HG02571 (cell line): ENCODE results near the gene TRPC4AP.
"Not testable (repeated sequence)": the region's sequence is repeated elsewhere in the genome, so short reads cannot be mapped to it uniquely, and the experiment has no call there.

Source experiments
- ATAC-seq: cut with Tn5 transposase; IDR thresholded peaks from one replicate; pipeline ENCODE4 v1.9.1; 2021; ENCODE audit warnings: mild to moderate bottlenecking, moderate library complexity; ENCODE audit not compliant: unreplicated experiment

TRPC4AP gene, protein sequence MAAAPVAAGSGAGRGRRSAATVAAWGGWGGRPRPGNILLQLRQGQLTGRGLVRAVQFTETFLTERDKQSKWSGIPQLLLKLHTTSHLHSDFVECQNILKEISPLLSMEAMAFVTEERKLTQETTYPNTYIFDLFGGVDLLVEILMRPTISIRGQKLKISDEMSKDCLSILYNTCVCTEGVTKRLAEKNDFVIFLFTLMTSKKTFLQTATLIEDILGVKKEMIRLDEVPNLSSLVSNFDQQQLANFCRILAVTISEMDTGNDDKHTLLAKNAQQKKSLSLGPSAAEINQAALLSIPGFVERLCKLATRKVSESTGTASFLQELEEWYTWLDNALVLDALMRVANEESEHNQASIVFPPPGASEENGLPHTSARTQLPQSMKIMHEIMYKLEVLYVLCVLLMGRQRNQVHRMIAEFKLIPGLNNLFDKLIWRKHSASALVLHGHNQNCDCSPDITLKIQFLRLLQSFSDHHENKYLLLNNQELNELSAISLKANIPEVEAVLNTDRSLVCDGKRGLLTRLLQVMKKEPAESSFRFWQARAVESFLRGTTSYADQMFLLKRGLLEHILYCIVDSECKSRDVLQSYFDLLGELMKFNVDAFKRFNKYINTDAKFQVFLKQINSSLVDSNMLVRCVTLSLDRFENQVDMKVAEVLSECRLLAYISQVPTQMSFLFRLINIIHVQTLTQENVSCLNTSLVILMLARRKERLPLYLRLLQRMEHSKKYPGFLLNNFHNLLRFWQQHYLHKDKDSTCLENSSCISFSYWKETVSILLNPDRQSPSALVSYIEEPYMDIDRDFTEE

GRCh38 chr20:35092524-35093266, at the start of gene TRPC4AP:
TSS of gene TRPC4AP (minus strand) at chr20:35092807. CDS start at chr20:35092781, 26 bp downstream.
- ATAC-seq, result peak; percentile 92

DNA sequence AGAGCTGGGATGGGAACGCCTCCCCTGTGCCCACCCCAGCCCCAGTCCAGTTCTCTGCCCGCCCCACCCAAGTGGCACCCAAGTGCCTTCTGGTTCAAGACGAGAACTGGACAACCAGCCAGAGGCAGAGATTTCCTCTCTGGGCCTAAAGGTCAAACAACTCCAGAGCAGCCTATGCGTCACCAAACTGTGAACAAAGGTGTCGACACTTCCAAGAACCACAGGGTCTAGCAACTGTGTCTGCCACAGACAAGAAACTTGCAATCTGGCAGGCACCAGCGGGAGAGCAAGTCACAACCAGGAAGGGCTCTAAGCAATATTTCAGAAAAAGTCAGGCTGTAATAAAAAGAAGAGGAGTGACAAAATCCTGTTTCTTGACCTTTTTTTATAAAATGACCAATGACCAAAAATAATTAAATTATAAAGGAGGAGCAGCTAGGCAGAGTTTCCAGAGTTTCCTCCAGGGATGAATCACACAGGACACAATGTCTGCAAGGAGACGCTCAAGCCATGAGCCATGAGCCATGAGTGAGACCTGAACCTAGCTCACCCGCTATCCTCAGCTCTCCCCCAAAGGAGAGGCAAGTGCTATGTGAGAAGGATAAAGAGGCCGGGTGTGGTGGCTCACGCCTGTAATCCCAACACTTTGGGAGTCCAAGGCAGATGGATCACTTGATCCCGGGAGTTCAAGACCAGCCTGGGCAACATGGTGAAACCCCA, 43.4 kb upstream of the TRPC4AP start:
- ATAC-seq, result no peak

DNA sequence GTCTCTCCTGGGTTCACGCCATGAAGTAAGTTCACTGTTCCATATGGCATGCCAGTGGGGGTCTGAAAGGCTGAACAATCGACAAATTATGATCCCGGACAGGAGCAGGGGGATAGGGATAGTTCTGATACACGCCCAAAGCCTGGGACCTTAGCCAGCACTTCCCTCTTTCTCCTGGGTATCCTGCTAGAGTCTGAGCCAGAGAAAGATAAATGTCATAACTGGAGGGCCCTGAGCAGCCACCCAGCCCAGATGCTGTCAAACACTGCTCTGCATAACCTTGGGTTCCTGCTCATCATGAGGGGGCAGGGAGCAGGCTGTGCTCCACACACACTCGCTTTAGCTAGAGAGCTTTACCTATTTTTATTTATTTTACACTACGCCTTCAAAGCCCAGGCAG, 42.3 kb upstream of the TRPC4AP start:
- ATAC-seq, result no peak

- ATAC-seq, result no peak
Measured at GRCh38 chr20:35134472-35134871, 41.9 kb upstream of the TRPC4AP start.

GRCh38 chr20:35133735-35134134, 41.1 kb upstream of the TRPC4AP start:
- ATAC-seq, result no peak

GRCh38 chr20:35133031-35133430, 40.4 kb upstream of the TRPC4AP start:
- ATAC-seq, result no peak

DNA sequence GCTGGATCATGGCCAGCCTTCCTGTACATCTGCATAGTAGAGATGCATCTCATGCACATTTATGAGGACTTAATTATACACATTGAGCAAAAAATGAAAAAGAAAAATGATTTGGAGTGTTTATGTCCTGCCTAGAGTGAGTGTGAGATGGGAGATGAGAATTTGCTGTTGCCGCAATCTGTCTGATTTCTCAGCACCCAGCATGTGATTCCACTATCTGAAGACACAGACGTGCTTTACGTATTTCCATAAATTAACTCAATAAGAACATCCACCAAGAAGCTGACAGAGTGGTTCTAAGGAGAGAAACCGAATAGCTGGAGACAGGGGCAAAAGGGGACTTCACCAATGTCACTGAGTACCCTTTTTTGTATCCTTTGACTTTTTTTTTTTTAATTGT, 39.3 kb upstream of the TRPC4AP start:
- no peak for ATAC-seq

GRCh38 chr20:35129647-35130069, 37.1 kb upstream of the TRPC4AP start:
- no peak for ATAC-seq

DNA sequence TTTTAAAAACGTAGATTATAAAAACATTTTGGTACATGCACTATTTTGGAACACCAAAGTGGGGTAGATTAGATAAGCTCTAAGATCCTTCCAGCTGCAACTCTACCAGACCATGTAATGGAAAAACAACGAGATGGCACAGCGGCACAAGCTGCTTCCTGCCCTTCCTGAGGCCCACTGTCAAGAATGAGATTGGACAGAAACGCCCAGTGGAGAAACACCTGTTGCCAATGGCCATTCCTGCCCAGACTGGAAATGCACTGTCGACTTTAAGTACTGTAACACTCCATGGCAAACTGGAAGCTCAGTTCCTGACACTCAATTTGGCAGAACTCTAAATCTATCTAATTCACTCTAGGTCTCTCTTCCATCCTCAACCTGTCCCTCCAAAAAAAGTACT, 33.1 kb upstream of the TRPC4AP start:
- no peak for ATAC-seq

GRCh38 chr20:35122756-35123405, 30.3 kb upstream of the TRPC4AP start:
- ATAC-seq, result no peak

- no peak for ATAC-seq
Measured at GRCh38 chr20:35121186-35121585, 28.6 kb upstream of the TRPC4AP start.

DNA sequence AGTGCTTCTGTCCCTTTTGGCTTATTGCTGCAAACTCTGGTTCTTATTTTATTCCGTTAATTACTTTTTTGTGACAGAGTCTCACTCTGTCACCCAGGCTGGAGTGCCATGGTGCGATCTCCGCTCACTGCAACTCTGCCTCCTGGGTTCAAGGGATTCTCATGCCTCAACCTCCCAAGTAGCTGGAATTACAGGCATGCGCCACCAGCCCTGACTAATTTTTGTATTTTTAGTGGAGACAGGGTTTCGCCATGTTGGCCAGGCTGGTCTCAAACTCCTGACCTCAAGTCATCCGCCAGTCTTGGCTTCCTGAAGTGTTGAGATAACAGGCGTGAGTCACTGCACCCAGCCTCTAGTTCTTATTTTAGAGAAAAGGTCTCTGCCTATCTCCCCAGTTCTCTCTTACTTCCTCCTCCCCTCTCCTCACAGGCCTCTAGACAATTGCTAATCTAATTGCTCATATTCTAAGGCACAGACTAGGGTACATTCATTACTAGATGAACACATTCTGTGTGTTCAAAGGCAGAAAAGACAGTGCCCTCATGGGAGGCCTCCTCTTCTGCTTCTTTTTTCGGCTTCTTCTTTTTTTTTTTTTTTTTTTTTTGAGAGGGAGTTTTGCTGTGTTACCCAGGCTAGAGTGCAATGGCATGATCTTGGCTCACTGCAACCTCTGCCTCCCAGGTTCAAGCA, 27.6 kb upstream of the TRPC4AP start:
- no peak for ATAC-seq

DNA sequence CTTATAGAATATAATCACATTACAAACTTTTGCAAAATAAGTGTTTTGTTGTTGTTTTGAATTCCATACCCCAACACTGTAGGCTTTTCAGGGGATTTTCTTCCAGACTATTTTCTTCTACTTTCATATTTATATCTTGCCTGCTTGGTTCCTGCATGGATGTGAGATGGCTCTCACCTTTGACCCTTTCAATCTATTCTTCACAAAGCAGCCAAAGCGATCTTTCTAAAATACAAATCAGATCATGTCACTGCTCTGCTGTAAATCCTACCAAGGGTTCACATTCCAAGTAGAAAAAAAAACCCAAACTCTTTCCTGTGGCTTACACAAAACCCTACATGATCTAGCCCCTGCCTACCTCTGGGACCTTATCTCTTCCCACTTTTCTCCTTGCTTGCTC, 25.0 kb upstream of the TRPC4AP start:
- ATAC-seq, result no peak

DNA sequence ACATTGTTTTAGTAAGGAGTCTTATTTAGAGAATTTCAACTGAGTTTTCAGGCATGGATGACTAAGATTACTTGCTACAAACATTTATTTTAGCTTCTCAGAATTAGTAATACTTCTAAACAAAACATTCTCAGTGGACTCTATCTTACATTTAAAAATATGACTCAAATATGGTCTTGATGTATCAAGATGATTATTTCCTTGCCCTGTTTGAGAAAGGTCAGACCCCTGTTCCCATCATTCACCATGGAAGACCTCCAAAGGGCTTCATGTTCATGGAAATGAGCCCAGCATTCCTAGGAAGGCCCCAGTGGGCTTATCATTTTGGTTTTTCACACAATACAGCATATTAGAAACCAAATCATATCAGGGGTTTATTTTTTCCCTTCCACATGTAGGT, 24.6 kb upstream of the TRPC4AP start:
- ATAC-seq, result no peak

DNA sequence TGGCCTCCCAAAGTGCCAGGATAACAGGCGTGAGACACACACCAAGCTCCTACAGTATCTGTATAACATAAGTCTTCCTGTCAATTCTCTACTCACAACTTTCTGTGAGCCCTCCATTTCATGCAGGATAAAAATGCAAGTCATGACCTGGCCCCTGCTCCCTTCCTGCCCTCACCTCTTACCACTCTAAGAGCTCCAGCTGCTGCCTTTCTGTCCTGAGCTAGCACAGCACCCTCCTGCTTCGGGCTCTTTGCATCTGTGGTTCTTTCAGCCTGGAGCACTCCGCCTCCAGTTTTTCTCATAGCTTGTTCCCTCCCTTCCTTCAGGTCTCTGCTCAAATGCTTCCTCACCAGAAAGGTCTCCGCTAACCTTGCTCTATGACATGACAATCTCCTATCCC, 23.7 kb upstream of the TRPC4AP start:
- no peak for ATAC-seq

GRCh38 chr20:35115606-35116005, 23.0 kb upstream of the TRPC4AP start:
- no peak for ATAC-seq

GRCh38 chr20:35112276-35112675, 19.7 kb upstream of the TRPC4AP start:
- not testable (repeated sequence) for ATAC-seq

GRCh38 chr20:35111141-35111888, 18.7 kb upstream of the TRPC4AP start:
- no peak for ATAC-seq

- no peak for ATAC-seq
Measured at GRCh38 chr20:35108921-35109320, 16.3 kb upstream of the TRPC4AP start.
